Epithelial cell of proximal tubule (primary cell): ENCODE results near the gene MTERF2. TPM values are rescaled to one million over a fixed set of nuclear protein-coding genes. Genes with fewer than 3 reads are reported as not detected.
"Not testable (repeated sequence)": the region's sequence is repeated elsewhere in the genome, so short reads cannot be mapped to it uniquely, and the experiment has no call there.

ENCODE experiments used
- DNase-seq: peaks from one replicate; pipeline ENCODE4 v3.0.0-alpha.2; 2011; ENCODE audit warnings: low read depth
- H3K4me3 ChIP-seq: 2 replicates; pipeline ENCODE4 v1.5.1; 2011; ENCODE audit warnings: low read depth, mild to moderate bottlenecking, low read length
- total RNA-seq: library from RNA; depleted of rRNA; stranded (reverse); fragments of >200 nt; gene quantifications from 2 replicates; pipeline ENCODE4 v1.2.3, GENCODE V29; 2015
- TF ChIP-seq, protein P1 (sequence below): conservative IDR thresholded peaks from 2 replicates; pipeline ENCODE4 v1.5.1; 2012; ENCODE audit warnings: low read depth, mild to moderate bottlenecking, low read length

Gene MTERF2
- total RNA-seq, 1 donor from 2014 or later: 2.9 TPM

GRCh38 chr12:107012736-107013425, 25.9 kb upstream of the MTERF2 start:
- H3K4me3 ChIP-seq: no peak overlapping the region
- DNase-seq: no peak
- TF ChIP-seq, protein P1, sequence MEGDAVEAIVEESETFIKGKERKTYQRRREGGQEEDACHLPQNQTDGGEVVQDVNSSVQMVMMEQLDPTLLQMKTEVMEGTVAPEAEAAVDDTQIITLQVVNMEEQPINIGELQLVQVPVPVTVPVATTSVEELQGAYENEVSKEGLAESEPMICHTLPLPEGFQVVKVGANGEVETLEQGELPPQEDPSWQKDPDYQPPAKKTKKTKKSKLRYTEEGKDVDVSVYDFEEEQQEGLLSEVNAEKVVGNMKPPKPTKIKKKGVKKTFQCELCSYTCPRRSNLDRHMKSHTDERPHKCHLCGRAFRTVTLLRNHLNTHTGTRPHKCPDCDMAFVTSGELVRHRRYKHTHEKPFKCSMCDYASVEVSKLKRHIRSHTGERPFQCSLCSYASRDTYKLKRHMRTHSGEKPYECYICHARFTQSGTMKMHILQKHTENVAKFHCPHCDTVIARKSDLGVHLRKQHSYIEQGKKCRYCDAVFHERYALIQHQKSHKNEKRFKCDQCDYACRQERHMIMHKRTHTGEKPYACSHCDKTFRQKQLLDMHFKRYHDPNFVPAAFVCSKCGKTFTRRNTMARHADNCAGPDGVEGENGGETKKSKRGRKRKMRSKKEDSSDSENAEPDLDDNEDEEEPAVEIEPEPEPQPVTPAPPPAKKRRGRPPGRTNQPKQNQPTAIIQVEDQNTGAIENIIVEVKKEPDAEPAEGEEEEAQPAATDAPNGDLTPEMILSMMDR: no peak

GRCh38 chr12:107011519-107011918, 24.6 kb upstream of the MTERF2 start:
- TF ChIP-seq, protein P1: no peak
- no peak overlapping the region for H3K4me3 ChIP-seq
- DNase-seq: no peak

DNA sequence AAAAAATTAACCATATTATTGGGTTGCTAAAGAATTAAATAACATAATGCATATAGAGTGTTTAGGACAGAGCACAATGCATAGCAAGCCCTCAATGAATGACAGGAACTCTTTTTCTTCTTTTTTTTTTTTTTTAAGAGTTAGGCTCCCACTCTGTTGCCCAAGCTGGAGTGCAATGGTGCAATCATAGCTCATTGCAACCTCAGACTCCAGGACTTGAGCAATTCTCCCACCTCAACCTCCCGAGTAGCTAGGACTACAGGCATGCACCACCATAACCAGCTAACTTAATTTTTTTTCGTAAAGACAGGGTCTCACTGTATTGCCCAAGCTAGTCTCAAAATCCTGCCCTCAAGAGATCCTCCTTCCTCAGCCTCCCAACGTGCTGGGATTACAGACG, 20.5 kb upstream of the MTERF2 start:
- DNase-seq: no peak
- H3K4me3 ChIP-seq: no peak overlapping the region
- TF ChIP-seq, protein P1: no peak

- DNase-seq, H3K4me3 ChIP-seq: not testable (repeated sequence)
Measured at GRCh38 chr12:107002665-107003064, 15.7 kb upstream of the MTERF2 start.

- H3K4me3 ChIP-seq: no peak overlapping the region
- DNase-seq: no peak
- TF ChIP-seq, protein P1: no peak
Measured at GRCh38 chr12:106999446-106999845, 12.5 kb upstream of the MTERF2 start.

DNA sequence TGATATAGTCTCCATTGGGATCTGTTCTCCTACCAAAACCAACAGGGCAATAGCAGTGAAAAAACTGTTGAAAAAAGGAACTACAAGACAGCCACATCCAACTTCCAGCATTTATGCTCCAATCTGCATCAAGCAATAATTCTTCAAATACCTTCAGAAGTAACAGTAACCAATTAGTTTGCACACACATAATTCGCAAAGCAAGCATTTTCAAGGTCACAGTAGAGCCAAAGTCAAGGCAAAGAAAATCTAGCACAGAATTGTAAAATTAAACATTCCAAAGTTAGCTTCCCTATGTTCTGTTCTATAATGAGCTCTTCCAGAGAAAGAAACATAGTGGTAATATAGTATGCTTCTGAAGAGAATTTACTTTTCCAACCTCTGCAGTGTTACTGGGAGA, 11.0 kb upstream of the MTERF2 start:
- TF ChIP-seq, protein P1: no peak
- no peak for DNase-seq
- no peak overlapping the region for H3K4me3 ChIP-seq

GRCh38 chr12:106996102-106996501, 9.2 kb upstream of the MTERF2 start:
- H3K4me3 ChIP-seq, DNase-seq: not testable (repeated sequence)

DNA sequence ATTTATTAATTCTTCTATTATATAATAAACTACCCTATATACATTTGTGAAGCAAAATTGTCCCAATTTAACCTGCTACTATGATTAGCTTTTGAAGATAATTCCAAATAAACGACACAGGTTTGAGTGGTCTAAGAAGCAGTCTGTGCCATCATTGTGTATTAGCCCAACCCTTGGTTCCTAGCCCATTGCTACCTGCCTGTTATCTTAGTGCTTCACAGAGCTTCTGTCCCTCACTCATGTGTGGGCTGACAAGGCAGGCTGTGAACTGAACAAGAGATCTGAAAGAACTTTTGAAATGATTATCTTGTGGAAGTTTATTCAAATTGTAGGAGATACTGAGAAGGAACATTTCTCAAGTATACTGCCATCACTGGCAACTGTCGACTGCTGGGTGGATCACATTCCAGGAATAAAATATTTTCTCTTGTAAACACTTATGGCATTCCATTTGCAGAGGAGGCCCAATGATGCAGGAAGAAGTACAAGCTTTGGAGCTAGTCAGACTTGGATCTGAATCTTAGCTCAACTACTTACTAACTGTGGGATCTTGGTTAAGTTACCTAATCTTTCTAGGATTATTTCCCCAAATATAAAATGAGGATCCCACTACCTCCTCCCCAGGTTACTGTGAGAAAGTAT, 7.8 kb upstream of the MTERF2 start:
- no peak overlapping the region for H3K4me3 ChIP-seq
- TF ChIP-seq, protein P1: no peak
- DNase-seq: no peak
